Activated T-helper 2 cell treated with anti-CD3 and anti-CD28 coated beads, Interferon-gamma antibody, Interleukin-2, Interleukin-4, amounts not matched to agents 10 μg/mL and 5 μg/mL and 100 μg/mL, durations not matched to agents 14 hours and 24 hours and 36 hours (primary cell): ENCODE results near the gene C3orf20. TPM values are rescaled to one million over a fixed set of nuclear protein-coding genes. Genes with fewer than 3 reads are reported as not detected.

Source experiments
- DNase-seq: peaks from one replicate; pipeline ENCODE4 v3.0.0; 2021; ENCODE audit warnings: low spot score
- H3K27ac Mint-ChIP-seq: one replicate; pipeline ENCODE4 v1.8.0; 2021; ENCODE audit warnings: mixed read lengths
- H3K27me3 Mint-ChIP-seq: one replicate; pipeline ENCODE4 v1.8.0; 2021; ENCODE audit warnings: low read depth, mixed read lengths
- H3K36me3 Mint-ChIP-seq: one replicate; pipeline ENCODE4 v1.8.0; 2021; ENCODE audit warnings: low read depth, mixed read lengths
- H3K4me1 Mint-ChIP-seq: one replicate; pipeline ENCODE4 v1.8.0; 2021; ENCODE audit warnings: low read depth, mixed read lengths
- H3K4me3 Mint-ChIP-seq: one replicate; pipeline ENCODE4 v1.8.0; 2021; ENCODE audit warnings: low read depth, mild to moderate bottlenecking, moderate library complexity, mixed read lengths
- H3K9me3 Mint-ChIP-seq: one replicate; pipeline ENCODE4 v1.8.0; 2021; ENCODE audit warnings: mixed read lengths
- intact Hi-C: fragments of 100-400 bp; cut with micrococcal nuclease; formaldehyde crosslinking; loops from one replicate; pipeline ENCODE4 v1.15.1; 2023
- total RNA-seq: library from RNA; stranded (reverse); gene quantifications from 2 replicates; pipeline ENCODE4 v1.2.3, GENCODE V29; 2022

The C3orf20 gene
- total RNA-seq, 1 donor from 2014 or later = 0.07 TPM

GRCh38 chr3:14794435-14794834 lies 119.5 kb downstream of the C3orf20 start:
- Mint-ChIP-seq H3K9me3 (no peaks in the 10 kb centered on the region), H3K4me3 (no peak overlapping the region), H3K27ac (no peak overlapping the region), H3K4me1 (no peaks in the 10 kb centered on the region), H3K27me3 (peaks cover 1% of the 10 kb centered on the region), H3K36me3 (no peaks in the 10 kb centered on the region)
- no peak for DNase-seq
- intact Hi-C loops = no loop called here

- no peaks in the 10 kb centered on the region for H3K36me3 Mint-ChIP-seq
- no peaks in the 10 kb centered on the region for H3K9me3 Mint-ChIP-seq
- H3K27me3 Mint-ChIP-seq = no peaks in the 10 kb centered on the region
- no peak for DNase-seq
- H3K4me1 Mint-ChIP-seq = no peaks in the 10 kb centered on the region
- H3K27ac Mint-ChIP-seq = no peak overlapping the region
- intact Hi-C loops = no loop called here
- H3K4me3 Mint-ChIP-seq = no peak overlapping the region
These were observed 121.1 kb downstream of the C3orf20 start for GRCh38 chr3:14795996-14796395.

GRCh38 chr3:14796403-14797077 lies 121.6 kb downstream of the C3orf20 start:
- no peak for DNase-seq
- no peaks in the 10 kb centered on the region for H3K4me1 Mint-ChIP-seq
- no peaks in the 10 kb centered on the region for H3K36me3 Mint-ChIP-seq
- no peak overlapping the region for H3K27ac Mint-ChIP-seq
- H3K27me3 Mint-ChIP-seq = no peaks in the 10 kb centered on the region
- intact Hi-C loops = no loop called here
- H3K9me3 Mint-ChIP-seq = no peaks in the 10 kb centered on the region
- no peak overlapping the region for H3K4me3 Mint-ChIP-seq

- Mint-ChIP-seq H3K4me1 (no peaks in the 10 kb centered on the region), H3K36me3 (no peaks in the 10 kb centered on the region), H3K9me3 (no peaks in the 10 kb centered on the region), H3K27me3 (no peaks in the 10 kb centered on the region), H3K27ac (no peak overlapping the region), H3K4me3 (no peak overlapping the region)
- intact Hi-C loops = no loop called here
- DNase-seq = no peak
These were observed 122.8 kb downstream of the C3orf20 start for GRCh38 chr3:14797731-14798130.

- Mint-ChIP-seq H3K4me3 (no peak overlapping the region), H3K36me3 (no peaks in the 10 kb centered on the region), H3K4me1 (no peaks in the 10 kb centered on the region), H3K27ac (no peak overlapping the region), H3K9me3 (no peaks in the 10 kb centered on the region), H3K27me3 (peaks cover 2% of the 10 kb centered on the region)
- intact Hi-C loops = no loop called here
- DNase-seq = no peak
These were observed 123.3 kb downstream of the C3orf20 start for GRCh38 chr3:14798231-14798630.

- Mint-ChIP-seq H3K36me3 (no peaks in the 10 kb centered on the region), H3K27me3 (peaks cover 4% of the 10 kb centered on the region), H3K9me3 (no peaks in the 10 kb centered on the region), H3K27ac (no peak overlapping the region), H3K4me3 (no peak overlapping the region), H3K4me1 (peaks cover 2% of the 10 kb centered on the region)
- no peak for DNase-seq
- intact Hi-C loops = no loop called here
These were observed 124.2 kb downstream of the C3orf20 start for GRCh38 chr3:14799146-14799545.

GRCh38 chr3:14801031-14801430 lies 126.1 kb downstream of the C3orf20 start:
- H3K36me3 Mint-ChIP-seq = no peaks in the 10 kb centered on the region
- peaks cover 4% of the 10 kb centered on the region for H3K4me1 Mint-ChIP-seq
- intact Hi-C loops = no loop called here

GRCh38 chr3:14801668-14802380 lies 126.9 kb downstream of the C3orf20 start:
- intact Hi-C loops = no loop called here
- Mint-ChIP-seq H3K27me3 (peaks cover 15% of the 10 kb centered on the region), H3K9me3 (no peaks in the 10 kb centered on the region), H3K27ac (no peak overlapping the region), H3K4me3 (no peak overlapping the region), H3K4me1 (peaks cover 6% of the 10 kb centered on the region), H3K36me3 (no peaks in the 10 kb centered on the region)
- DNase-seq = no peak

More at GRCh38 chr3:14801031-14801430, 126.1 kb downstream of the C3orf20 start:
- H3K9me3 Mint-ChIP-seq = no peaks in the 10 kb centered on the region
- peaks cover 10% of the 10 kb centered on the region for H3K27me3 Mint-ChIP-seq
- no peak overlapping the region for H3K27ac Mint-ChIP-seq
- H3K4me3 Mint-ChIP-seq = no peak overlapping the region
- no peak for DNase-seq

- H3K36me3 Mint-ChIP-seq = no peaks in the 10 kb centered on the region
- no peak overlapping the region for H3K4me3 Mint-ChIP-seq
- peaks cover 7% of the 10 kb centered on the region for H3K4me1 Mint-ChIP-seq
- DNase-seq = no peak
- H3K27ac Mint-ChIP-seq = no peak overlapping the region
- intact Hi-C loops = no loop called here
- H3K27me3 Mint-ChIP-seq = peaks cover 19% of the 10 kb centered on the region
- H3K9me3 Mint-ChIP-seq = no peaks in the 10 kb centered on the region
These were observed 127.4 kb downstream of the C3orf20 start for GRCh38 chr3:14802381-14802731.

- peaks cover 23% of the 10 kb centered on the region for H3K27me3 Mint-ChIP-seq
- no peaks in the 10 kb centered on the region for H3K36me3 Mint-ChIP-seq
- H3K9me3 Mint-ChIP-seq = no peaks in the 10 kb centered on the region
- intact Hi-C loops = no loop called here
- H3K4me3 Mint-ChIP-seq = no peak overlapping the region
- DNase-seq = no peak
- H3K27ac Mint-ChIP-seq = no peak overlapping the region
- peaks cover 7% of the 10 kb centered on the region for H3K4me1 Mint-ChIP-seq
These were observed 128.4 kb downstream of the C3orf20 start for GRCh38 chr3:14803101-14803980.

GRCh38 chr3:14803981-14804834 lies 129.3 kb downstream of the C3orf20 start:
- Mint-ChIP-seq H3K27me3 (peaks cover 32% of the 10 kb centered on the region), H3K36me3 (no peaks in the 10 kb centered on the region), H3K9me3 (no peaks in the 10 kb centered on the region), H3K4me3 (no peak overlapping the region), H3K4me1 (peaks cover 7% of the 10 kb centered on the region), H3K27ac (no peak overlapping the region)
- no peak for DNase-seq
- intact Hi-C loops = no loop called here
